Astrocyte of the spinal cord (primary cell): ENCODE data around the gene TRIM17.

ENCODE experiments used
- DNase-seq: peaks from one replicate; pipeline ENCODE4 v3.0.0; 2011; ENCODE audit warnings: low read depth, low spot score
- H3K4me3 ChIP-seq: 2 replicates; pipeline ENCODE4 v1.5.1; 2011; ENCODE audit warnings: low read depth, mild to moderate bottlenecking, low read length, moderate library complexity
- in situ Hi-C: cut with HindIII; loops from 2 replicates; pipeline ENCODE4 v1.10.0; 2017; ENCODE audit warnings: low sequenced_read_pairs
- TF ChIP-seq, protein P1 (sequence below): IDR thresholded peaks from 2 replicates; pipeline ENCODE4 v1.5.1; 2012; ENCODE audit warnings: low read depth, mild to moderate bottlenecking, low read length, inconsistent platforms

Gene TRIM17

GRCh38 chr1:228456252-228457016 lies 39.8 kb upstream of the TRIM17 start:
- in situ Hi-C loops = no loop called here

GRCh38 chr1:228455715-228456114 lies 39.1 kb upstream of the TRIM17 start:
- no peak overlapping the region for H3K4me3 ChIP-seq
- in situ Hi-C loops = no loop called here
- TF ChIP-seq, protein P1, sequence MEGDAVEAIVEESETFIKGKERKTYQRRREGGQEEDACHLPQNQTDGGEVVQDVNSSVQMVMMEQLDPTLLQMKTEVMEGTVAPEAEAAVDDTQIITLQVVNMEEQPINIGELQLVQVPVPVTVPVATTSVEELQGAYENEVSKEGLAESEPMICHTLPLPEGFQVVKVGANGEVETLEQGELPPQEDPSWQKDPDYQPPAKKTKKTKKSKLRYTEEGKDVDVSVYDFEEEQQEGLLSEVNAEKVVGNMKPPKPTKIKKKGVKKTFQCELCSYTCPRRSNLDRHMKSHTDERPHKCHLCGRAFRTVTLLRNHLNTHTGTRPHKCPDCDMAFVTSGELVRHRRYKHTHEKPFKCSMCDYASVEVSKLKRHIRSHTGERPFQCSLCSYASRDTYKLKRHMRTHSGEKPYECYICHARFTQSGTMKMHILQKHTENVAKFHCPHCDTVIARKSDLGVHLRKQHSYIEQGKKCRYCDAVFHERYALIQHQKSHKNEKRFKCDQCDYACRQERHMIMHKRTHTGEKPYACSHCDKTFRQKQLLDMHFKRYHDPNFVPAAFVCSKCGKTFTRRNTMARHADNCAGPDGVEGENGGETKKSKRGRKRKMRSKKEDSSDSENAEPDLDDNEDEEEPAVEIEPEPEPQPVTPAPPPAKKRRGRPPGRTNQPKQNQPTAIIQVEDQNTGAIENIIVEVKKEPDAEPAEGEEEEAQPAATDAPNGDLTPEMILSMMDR = peak; percentile 45
- DNase-seq = no peak

More at GRCh38 chr1:228456252-228457016, 39.8 kb upstream of the TRIM17 start:
- DNase-seq = no peak
- H3K4me3 ChIP-seq = peak overlapping the region; percentile 75
- TF ChIP-seq, protein P1 = no peak

GRCh38 chr1:228454238-228454637 lies 37.6 kb upstream of the TRIM17 start:
- TF ChIP-seq, protein P1 = no peak
- no peak for DNase-seq
- H3K4me3 ChIP-seq = no peak overlapping the region
- in situ Hi-C loops = no loop called here

GRCh38 chr1:228453614-228454013 lies 37.0 kb upstream of the TRIM17 start:
- in situ Hi-C loops = no loop called here
- TF ChIP-seq, protein P1 = no peak
- DNase-seq = no peak
- no peak overlapping the region for H3K4me3 ChIP-seq

DNA sequence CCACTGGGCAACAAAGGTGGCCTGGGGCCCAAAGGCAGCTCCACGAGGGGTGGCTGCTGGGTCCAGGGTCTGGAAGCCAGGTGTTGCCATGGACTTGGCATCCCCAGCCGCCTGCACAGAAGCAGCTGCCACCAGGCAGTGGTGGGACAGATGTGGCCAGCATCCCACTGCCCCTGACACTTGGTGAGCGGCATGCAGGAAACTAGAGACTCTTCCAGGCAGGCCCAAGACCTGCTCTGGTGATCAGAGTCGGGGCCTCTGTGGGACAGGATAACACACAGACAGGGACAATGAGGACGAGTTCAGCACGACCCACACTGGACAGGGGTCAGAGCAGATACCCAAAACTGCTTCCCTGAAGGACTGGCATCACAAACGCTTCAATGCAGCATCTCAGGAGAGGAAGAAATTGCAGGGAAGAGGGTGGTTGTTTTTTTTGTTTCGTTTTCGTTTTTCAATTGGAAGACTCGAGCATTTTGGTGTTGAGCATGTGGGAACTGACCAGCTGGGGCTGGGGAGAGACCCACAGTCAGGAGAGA lies 36.4 kb upstream of the TRIM17 start:
- no peak for DNase-seq
- in situ Hi-C loops = no loop called here
- TF ChIP-seq, protein P1 = no peak
- no peak overlapping the region for H3K4me3 ChIP-seq

GRCh38 chr1:228452194-228453021 lies 35.7 kb upstream of the TRIM17 start:
- TF ChIP-seq, protein P1 = no peak
- DNase-seq = peak; percentile 14
- H3K4me3 ChIP-seq = no peak overlapping the region
- in situ Hi-C loops = no loop called here
